ENCODE measurements around the gene ETFB. TPM values are rescaled to one million over a fixed set of nuclear protein-coding genes. Genes with fewer than 3 reads are reported as not detected.

Gene ETFB
- total and polyA plus RNA-seq, 2 donors from 2014 or later = 76.8 to 620 TPM

DNA sequence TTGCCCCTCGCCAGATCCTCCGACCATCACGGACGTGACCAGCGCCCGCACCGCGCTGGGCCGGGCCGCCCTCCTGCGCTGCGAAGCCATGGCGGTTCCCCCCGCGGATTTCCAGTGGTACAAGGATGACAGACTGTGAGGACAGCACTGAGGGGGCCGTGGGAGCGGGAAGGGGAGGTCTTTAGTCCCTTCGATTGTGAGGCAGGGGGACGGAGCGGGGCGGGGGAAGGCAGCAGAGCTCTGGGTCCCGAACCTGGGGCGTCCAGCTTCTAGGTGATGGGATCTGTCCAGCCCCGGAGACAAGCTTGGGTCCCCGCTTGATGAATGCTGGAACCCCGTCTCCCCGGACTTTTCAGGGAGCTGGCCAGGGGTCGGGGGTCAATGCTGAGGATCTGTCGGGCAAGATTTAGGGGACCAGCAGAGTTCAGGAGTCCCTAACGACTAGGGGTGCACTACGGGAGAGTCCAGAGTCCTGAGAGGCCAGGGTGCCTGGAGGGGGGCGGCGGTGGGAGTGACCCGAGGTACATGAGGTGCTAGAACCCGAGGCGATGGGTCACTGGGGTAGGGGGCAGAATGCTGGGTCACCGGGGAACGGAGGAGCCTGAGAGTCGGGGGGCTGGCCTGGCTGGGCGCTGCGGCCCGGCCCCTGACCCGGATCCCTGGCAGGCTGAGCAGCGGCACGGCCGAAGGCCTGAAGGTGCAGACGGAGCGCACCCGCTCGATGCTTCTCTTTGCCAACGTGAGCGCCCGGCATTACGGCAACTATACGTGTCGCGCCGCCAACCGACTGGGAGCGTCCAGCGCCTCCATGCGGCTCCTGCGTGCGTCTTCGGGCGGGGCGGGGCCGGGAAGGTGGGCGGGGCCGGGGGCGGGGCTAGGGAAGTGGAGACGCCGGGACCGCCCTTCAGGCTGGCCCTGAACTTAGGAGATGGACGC lies 38.9 kb downstream of the ETFB start:
- intact Hi-C loops (cut with DNase I) = no loop called here
- TF ChIP-seq, protein P1, sequence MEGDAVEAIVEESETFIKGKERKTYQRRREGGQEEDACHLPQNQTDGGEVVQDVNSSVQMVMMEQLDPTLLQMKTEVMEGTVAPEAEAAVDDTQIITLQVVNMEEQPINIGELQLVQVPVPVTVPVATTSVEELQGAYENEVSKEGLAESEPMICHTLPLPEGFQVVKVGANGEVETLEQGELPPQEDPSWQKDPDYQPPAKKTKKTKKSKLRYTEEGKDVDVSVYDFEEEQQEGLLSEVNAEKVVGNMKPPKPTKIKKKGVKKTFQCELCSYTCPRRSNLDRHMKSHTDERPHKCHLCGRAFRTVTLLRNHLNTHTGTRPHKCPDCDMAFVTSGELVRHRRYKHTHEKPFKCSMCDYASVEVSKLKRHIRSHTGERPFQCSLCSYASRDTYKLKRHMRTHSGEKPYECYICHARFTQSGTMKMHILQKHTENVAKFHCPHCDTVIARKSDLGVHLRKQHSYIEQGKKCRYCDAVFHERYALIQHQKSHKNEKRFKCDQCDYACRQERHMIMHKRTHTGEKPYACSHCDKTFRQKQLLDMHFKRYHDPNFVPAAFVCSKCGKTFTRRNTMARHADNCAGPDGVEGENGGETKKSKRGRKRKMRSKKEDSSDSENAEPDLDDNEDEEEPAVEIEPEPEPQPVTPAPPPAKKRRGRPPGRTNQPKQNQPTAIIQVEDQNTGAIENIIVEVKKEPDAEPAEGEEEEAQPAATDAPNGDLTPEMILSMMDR (IDR thresholded peaks at IDR 0.05; ENCODE audit: borderline replicate concordance, extremely low read depth, insufficient read depth) = no peak
- H3K4me1 ChIP-seq (ENCODE audit: control insufficient read depth in 2 of 3, insufficient read depth in 2 of 3, low read depth in 1 of 3, low read length in 3 of 3) = no peaks in the 10 kb centered on the region
- peaks cover 2% of the 10 kb centered on the region for H3K27me3 ChIP-seq (ENCODE audit: control insufficient read depth, insufficient read depth, low read length)
- no peak for FAIRE-seq
- no peak overlapping the region for H3K4me3 ChIP-seq (ENCODE audit: low read length in 3 of 3)
- no peaks in the 10 kb centered on the region for H3K9me3 ChIP-seq (ENCODE audit: control insufficient read depth in 2 of 3, insufficient read depth in 1 of 3, low read length in 3 of 3)
- no peak overlapping the region for H3K27ac ChIP-seq (ENCODE audit: low read depth in 2 of 2, low read length in 2 of 2)
- no peaks in the 10 kb centered on the region for H3K36me3 ChIP-seq (ENCODE audit: control insufficient read depth in 2 of 3, insufficient read depth in 3 of 3, low read length in 3 of 3)
- DNase-seq = peak in 4 of 5 donors; percentile 72 to 88 (median 84)
- no peak overlapping the region for H3K9ac ChIP-seq (ENCODE audit: low read length in 3 of 3)

DNA sequence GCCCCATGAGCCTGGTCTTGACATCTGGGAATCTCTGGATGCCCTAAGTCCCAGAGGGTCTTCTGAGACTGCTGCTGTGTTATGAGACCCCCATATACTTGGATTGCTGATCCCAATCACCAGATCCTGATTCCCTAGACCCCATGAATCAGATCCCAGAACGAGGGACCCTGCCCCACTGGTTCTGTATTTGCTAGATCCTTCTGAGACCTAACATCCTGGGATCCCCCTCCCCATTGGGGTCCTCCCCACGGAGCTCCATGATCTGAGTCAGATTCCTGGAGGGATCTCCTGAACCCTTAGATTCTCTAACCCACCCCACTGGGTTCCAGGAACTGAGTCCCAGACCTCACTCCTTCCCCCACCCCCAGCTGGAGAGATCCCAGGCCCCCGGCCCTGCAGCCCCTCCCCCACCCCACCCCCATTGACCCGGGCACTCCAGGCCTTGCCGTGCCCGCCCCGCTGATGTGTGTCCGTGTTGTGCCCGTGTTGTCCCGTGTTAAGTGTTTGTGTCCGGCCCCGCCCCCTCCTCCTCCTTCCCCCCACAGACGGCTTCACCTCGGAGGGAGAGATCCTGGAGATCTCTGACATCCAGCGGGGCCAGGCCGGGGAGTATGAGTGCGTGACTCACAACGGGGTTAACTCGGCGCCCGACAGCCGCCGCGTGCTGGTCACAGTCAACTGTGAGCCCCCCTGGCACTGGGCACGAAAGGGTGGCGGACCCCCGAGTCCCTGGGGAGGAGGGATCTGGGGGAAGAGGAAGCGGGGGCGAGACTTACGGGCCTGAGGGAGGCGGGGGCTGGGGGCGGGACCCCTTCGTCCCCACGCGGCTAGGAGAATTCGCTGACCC lies 39.7 kb downstream of the ETFB start:
- Histone ChIP-seq H3K9me3 (ENCODE audit: control insufficient read depth in 2 of 3, insufficient read depth in 1 of 3, low read length in 3 of 3) (no peaks in the 10 kb centered on the region), H3K27me3 (ENCODE audit: control insufficient read depth, insufficient read depth, low read length) (peaks cover 2% of the 10 kb centered on the region), H3K27ac (ENCODE audit: low read depth in 2 of 2, low read length in 2 of 2) (no peak overlapping the region), H3K36me3 (ENCODE audit: control insufficient read depth in 2 of 3, insufficient read depth in 3 of 3, low read length in 3 of 3) (no peaks in the 10 kb centered on the region), H3K9ac (ENCODE audit: low read length in 3 of 3) (no peak overlapping the region), H3K4me1 (ENCODE audit: control insufficient read depth in 2 of 3, insufficient read depth in 2 of 3, low read depth in 1 of 3, low read length in 3 of 3) (no peaks in the 10 kb centered on the region), H3K4me3 (ENCODE audit: low read length in 3 of 3) (no peak overlapping the region)
- TF ChIP-seq, protein P1 (IDR thresholded peaks at IDR 0.05; ENCODE audit: borderline replicate concordance, extremely low read depth, insufficient read depth) = no peak
- FAIRE-seq = no peak
- peak in 1 of 5 donors; percentile 55 for DNase-seq
- intact Hi-C loops (cut with DNase I) = no loop called here

DNA sequence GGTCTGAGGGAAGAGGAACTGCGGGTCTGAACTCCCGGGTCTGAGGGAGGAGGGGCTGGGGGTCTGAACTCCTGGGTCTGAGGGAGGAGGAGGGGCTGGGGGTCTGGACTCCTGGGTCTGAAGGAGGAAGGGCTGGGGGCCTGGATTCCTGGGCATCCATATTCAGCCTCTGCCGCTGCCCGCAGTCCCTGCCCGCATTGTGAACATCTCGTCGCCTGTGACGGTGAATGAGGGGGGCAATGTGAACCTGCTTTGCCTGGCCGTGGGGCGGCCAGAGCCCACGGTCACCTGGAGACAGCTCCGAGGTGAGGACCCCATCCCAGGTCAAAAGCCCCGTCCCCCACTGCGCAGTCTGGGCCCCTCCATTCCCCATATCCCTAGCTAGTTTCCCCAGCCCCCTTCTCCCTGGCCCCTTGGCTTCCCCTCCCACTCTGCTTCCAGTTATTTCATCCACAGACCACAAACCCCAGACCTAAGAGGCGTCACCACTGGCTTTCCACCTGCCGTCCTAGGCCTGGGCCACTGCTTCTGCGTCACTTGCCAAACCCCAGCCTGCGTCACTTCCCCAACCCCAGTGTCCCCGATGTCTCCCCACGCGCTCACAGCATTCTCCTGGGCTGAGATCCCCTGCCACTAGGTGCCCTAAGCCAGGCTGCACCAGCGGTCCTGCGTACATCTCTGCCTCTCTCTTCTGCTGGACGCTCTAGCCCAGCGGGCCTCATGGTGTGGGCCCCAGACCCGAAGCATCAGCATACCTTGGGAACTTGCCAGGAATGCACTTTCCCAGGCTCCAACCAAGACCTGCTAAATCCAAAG lies 40.8 kb downstream of the ETFB start:
- Histone ChIP-seq H3K4me1 (ENCODE audit: control insufficient read depth in 2 of 3, insufficient read depth in 2 of 3, low read depth in 1 of 3, low read length in 3 of 3) (peaks cover 0 to 4% (median 2%) of the 10 kb centered on the region in 3 donors), H3K4me3 (ENCODE audit: low read length in 3 of 3) (no peak overlapping the region), H3K27me3 (ENCODE audit: control insufficient read depth, insufficient read depth, low read length) (peaks cover 2% of the 10 kb centered on the region), H3K27ac (ENCODE audit: low read depth in 2 of 2, low read length in 2 of 2) (no peak overlapping the region), H3K9me3 (ENCODE audit: control insufficient read depth in 2 of 3, insufficient read depth in 1 of 3, low read length in 3 of 3) (no peaks in the 10 kb centered on the region), H3K36me3 (ENCODE audit: control insufficient read depth in 2 of 3, insufficient read depth in 3 of 3, low read length in 3 of 3) (no peaks in the 10 kb centered on the region), H3K9ac (ENCODE audit: low read length in 3 of 3) (no peak overlapping the region)
- TF ChIP-seq, protein P1 (IDR thresholded peaks at IDR 0.05; ENCODE audit: borderline replicate concordance, extremely low read depth, insufficient read depth) = no peak
- FAIRE-seq = no peak
- DNase-seq = no peak
- intact Hi-C loops (cut with DNase I) = no loop called here
